WTC11 (cell line): ENCODE measurements around the gene CAT. TPM values are rescaled to one million over a fixed set of nuclear protein-coding genes. Genes with fewer than 3 reads are reported as not detected.

Experiments
- ATAC-seq: fragments of 200-7000 bp; cut with Tn5 transposase; 2 replicates; pipeline ENCODE4 v1.10.0; 2021; ENCODE audit warnings: mild to moderate bottlenecking, moderate library complexity
- CTCF ChIA-PET: fragments of 300-600 bp; sonication (Branson Sonifier 250); formaldehyde crosslinking; loops from one replicate; lab custom pipeline; 2021; ENCODE audit warnings: antibody characterized with exemption; lab: Charles Lee
- POLR2A ChIA-PET: fragments of 350-600 bp; sonication (Branson Sonifier 250); formaldehyde crosslinking; loops from one replicate; lab custom pipeline; 2021; ENCODE audit warnings: antibody characterized with exemption; lab: Charles Lee
- DNase-seq: peaks from one replicate; pipeline ENCODE4 v3.0.0; 2021; ENCODE audit warnings: low spot score
- H3K27ac Mint-ChIP-seq: 2 replicates; pipeline ENCODE4 v1.8.0; 2021; ENCODE audit warnings: mixed read lengths
- H3K27me3 Mint-ChIP-seq: 2 replicates; pipeline ENCODE4 v1.8.0; 2021; ENCODE audit warnings: low read depth, mild to moderate bottlenecking, moderate library complexity, mixed read lengths
- H3K36me3 Mint-ChIP-seq: 2 replicates; pipeline ENCODE4 v1.8.0; 2021; ENCODE audit warnings: mixed read lengths
- H3K4me1 Mint-ChIP-seq: 2 replicates; pipeline ENCODE4 v1.8.0; 2022; ENCODE audit warnings: mixed read lengths
- H3K4me3 Mint-ChIP-seq: 2 replicates; pipeline ENCODE4 v1.8.0; 2021; ENCODE audit warnings: mild to moderate bottlenecking, moderate library complexity, mixed read lengths
- H3K9me3 Mint-ChIP-seq: 2 replicates; pipeline ENCODE4 v1.8.0; 2021; ENCODE audit warnings: mixed read lengths
- ATF2 ChIP-seq: sonication (generic); formaldehyde crosslinking; IDR thresholded peaks from 2 replicates; pipeline ENCODE4 v1.8.1; 2022; ENCODE audit warnings: low read depth, missing genetic modification reagents, borderline replicate concordance
- ELF4 ChIP-seq: sonication (generic); formaldehyde crosslinking; IDR thresholded peaks from 2 replicates; pipeline ENCODE4 v1.8.1; 2022; ENCODE audit warnings: low read depth, mild to moderate bottlenecking, moderate library complexity, missing genetic modification reagents
- EMX1 ChIP-seq: fragments of 250-450 bp; sonication (Bioruptor Pico); IDR thresholded peaks from 2 replicates; pipeline ENCODE4 v1.8.0; 2021; ENCODE audit warnings: mild to moderate bottlenecking
- FOXJ3 ChIP-seq: sonication (generic); formaldehyde crosslinking; IDR thresholded peaks from 2 replicates; pipeline ENCODE4 v1.9.0; 2021; ENCODE audit warnings: missing genetic modification reagents, mild to moderate bottlenecking, borderline replicate concordance
- GRHL2 ChIP-seq: fragments of 250-450 bp; sonication (Bioruptor Pico); IDR thresholded peaks from 2 replicates; pipeline ENCODE4 v1.8.0; 2022; ENCODE audit warnings: mild to moderate bottlenecking, moderate library complexity; ENCODE audit not compliant: insufficient replicate concordance, severe bottlenecking
- JUN ChIP-seq: sonication (generic); formaldehyde crosslinking; IDR thresholded peaks from 2 replicates; pipeline ENCODE4 v1.8.0; 2023; ENCODE audit warnings: mild to moderate bottlenecking, missing genetic modification reagents
- NFATC4 ChIP-seq: fragments of 250-450 bp; sonication (Bioruptor Pico); IDR thresholded peaks from 2 replicates; pipeline ENCODE4 v1.9.0; 2021; ENCODE audit warnings: mild to moderate bottlenecking
- NFYB ChIP-seq: sonication (generic); formaldehyde crosslinking; conservative IDR thresholded peaks from 2 replicates; pipeline ENCODE4 v1.8.0; 2022; ENCODE audit warnings: low read depth, missing genetic modification reagents
- OVOL2 ChIP-seq: fragments of 250-450 bp; sonication (Bioruptor Pico); IDR thresholded peaks from 2 replicates; pipeline ENCODE4 v1.9.0; 2021; ENCODE audit warnings: mild to moderate bottlenecking, borderline replicate concordance
- PREB ChIP-seq: sonication (generic); formaldehyde crosslinking; IDR thresholded peaks from 2 replicates; pipeline ENCODE4 v1.8.1; 2022; ENCODE audit warnings: mild to moderate bottlenecking, missing genetic modification reagents, moderate library complexity, borderline replicate concordance
- RELA ChIP-seq: sonication (generic); formaldehyde crosslinking; IDR thresholded peaks from 2 replicates; pipeline ENCODE4 v1.8.1; 2022; ENCODE audit warnings: missing genetic modification reagents, mild to moderate bottlenecking, borderline replicate concordance
- SMAD4 ChIP-seq: sonication (generic); formaldehyde crosslinking; IDR thresholded peaks from 2 replicates; pipeline ENCODE4 v1.8.0; 2022; ENCODE audit warnings: mild to moderate bottlenecking, missing genetic modification reagents
- SP1 ChIP-seq: sonication (generic); formaldehyde crosslinking; conservative IDR thresholded peaks from 2 replicates; pipeline ENCODE4 v1.8.1; 2022; ENCODE audit warnings: missing genetic modification reagents
- ZNF532 ChIP-seq: fragments of 250-450 bp; sonication (Bioruptor Pico); IDR thresholded peaks from 2 replicates; pipeline ENCODE4 v1.9.0; 2021; ENCODE audit warnings: mild to moderate bottlenecking, borderline replicate concordance
- ZNF671 ChIP-seq: fragments of 250-450 bp; sonication (Bioruptor Pico); IDR thresholded peaks from 2 replicates; pipeline ENCODE4 v1.8.0; 2021; ENCODE audit warnings: mild to moderate bottlenecking
- total RNA-seq: library from RNA; stranded (reverse); gene quantifications from 3 replicates; pipeline ENCODE4 v1.2.3, GENCODE V29; 2021
- TF ChIP-seq, protein P1 (sequence below): sonication (generic); formaldehyde crosslinking; IDR thresholded peaks from 2 replicates; pipeline ENCODE4 v1.8.0; 2023; ENCODE audit warnings: missing genetic modification reagents
- TF ChIP-seq, protein P2 (sequence below): fragments of 250-450 bp; sonication (Bioruptor Pico); IDR thresholded peaks from 2 replicates; pipeline ENCODE4 v1.9.0; 2021; ENCODE audit warnings: mild to moderate bottlenecking

CAT gene
- total RNA-seq, 1 experiment from 2014 or later, result 9.3 TPM

- TF ChIP-seq, protein P1, sequence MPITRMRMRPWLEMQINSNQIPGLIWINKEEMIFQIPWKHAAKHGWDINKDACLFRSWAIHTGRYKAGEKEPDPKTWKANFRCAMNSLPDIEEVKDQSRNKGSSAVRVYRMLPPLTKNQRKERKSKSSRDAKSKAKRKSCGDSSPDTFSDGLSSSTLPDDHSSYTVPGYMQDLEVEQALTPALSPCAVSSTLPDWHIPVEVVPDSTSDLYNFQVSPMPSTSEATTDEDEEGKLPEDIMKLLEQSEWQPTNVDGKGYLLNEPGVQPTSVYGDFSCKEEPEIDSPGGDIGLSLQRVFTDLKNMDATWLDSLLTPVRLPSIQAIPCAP, result no peak
- no peak for TF ChIP-seq ZNF671 (CRISPR knock-in tag)
- no peak for TF ChIP-seq ZNF532 (CRISPR knock-in tag)
- TF ChIP-seq ELF4 (CRISPR knock-in tag), result no peak
Measured at GRCh38 chr11:34449013-34449412, 10.3 kb downstream of the CAT start (continued).

GRCh38 chr11:34451053-34451452, 12.3 kb downstream of the CAT start:
- no peak for DNase-seq
- H3K9me3 Mint-ChIP-seq, result no peaks in the 10 kb centered on the region
- peaks cover 1% of the 10 kb centered on the region; the same call in 1 of the 2 replicates for H3K27me3 Mint-ChIP-seq
- POLR2A ChIA-PET, result no interaction called here
- no peak overlapping the region for H3K27ac Mint-ChIP-seq
- CTCF ChIA-PET, result no interaction called here
- ATAC-seq, result no peak
- H3K4me3 Mint-ChIP-seq, result no peak overlapping the region
- peaks cover 10% of the 10 kb centered on the region for H3K36me3 Mint-ChIP-seq
- H3K4me1 Mint-ChIP-seq, result no peaks in the 10 kb centered on the region
- no peak for TF ChIP-seq PREB (CRISPR knock-in tag)
- no peak for TF ChIP-seq OVOL2 (CRISPR knock-in tag)

DNA sequence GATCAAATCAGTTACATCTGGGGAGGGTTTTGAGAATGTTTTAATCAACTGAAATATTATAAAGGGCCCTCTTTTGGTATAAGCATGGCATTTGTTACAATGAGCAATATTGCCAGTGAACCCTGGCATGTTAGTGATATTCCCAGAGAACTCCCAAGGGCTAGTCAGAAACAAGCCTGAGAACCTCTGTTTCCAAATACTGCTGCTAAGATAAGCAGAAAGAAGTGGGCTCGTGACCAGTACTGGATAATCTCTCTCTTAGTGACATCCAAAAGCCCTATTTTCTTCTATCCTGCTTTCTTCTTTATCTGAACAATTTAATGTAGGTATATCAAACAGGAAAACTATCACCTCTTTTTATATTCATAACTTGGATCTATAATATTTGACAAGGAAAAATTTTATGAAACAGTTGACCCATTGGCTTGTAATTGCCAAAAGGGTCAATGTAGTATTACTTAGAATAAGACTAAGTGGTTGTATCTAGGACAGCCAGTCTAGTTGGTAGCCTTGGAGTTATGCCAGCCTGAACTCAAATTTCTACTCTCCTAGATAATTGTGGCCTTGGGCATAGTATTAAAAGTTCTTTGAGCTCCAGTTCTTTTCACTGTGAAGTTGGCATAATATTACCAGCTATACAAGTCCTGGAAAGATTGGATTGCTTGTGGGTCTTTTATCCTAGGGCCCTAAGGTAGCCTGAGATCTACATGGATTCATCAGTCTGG, 15.7 kb downstream of the CAT start:
- peaks cover 8% of the 10 kb centered on the region for H3K4me1 Mint-ChIP-seq
- peaks cover 19% of the 10 kb centered on the region for H3K36me3 Mint-ChIP-seq
- TF ChIP-seq GRHL2 (CRISPR knock-in tag) (no peak), SMAD4 (no peak)
- no peak for DNase-seq
- H3K27me3 Mint-ChIP-seq, result no peaks in the 10 kb centered on the region
- ATAC-seq, result no peak
- POLR2A ChIA-PET, result interaction anchor here (0.5 kb wide), 1 partner anchor 13 kb away, joined by 3 read pairs; no protein-coding TSS in a partner anchor
- no peak overlapping the region for H3K4me3 Mint-ChIP-seq
- no peak overlapping the region for H3K27ac Mint-ChIP-seq
- H3K9me3 Mint-ChIP-seq, result no peaks in the 10 kb centered on the region
- CTCF ChIA-PET, result no interaction called here

DNA sequence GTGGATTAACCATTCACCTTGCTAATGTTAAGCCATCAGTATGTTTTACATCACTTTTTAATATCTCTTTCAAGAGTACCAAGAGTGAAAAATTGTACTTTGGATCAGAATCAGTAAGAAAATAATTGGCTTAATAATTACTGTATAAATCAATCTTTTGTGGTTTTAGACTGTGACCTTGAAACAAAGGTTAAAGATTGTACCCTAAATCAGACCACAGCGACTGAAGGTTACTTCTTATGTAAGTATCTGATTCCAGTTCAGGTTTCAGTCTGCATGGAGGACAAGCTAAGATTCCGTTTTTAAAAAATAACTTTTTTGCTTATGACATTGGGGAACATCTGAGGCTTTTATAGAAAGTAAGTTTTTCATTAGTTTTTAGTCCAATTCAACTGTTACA, 18.9 kb downstream of the CAT start:
- Mint-ChIP-seq H3K9me3 (no peaks in the 10 kb centered on the region), H3K27me3 (no peaks in the 10 kb centered on the region), H3K4me1 (peaks cover 8% of the 10 kb centered on the region), H3K36me3 (peaks cover 19% of the 10 kb centered on the region), H3K4me3 (no peak overlapping the region), H3K27ac (peak overlapping the region; percentile 26; the same call in 1 of the 2 replicates)
- ChIA-PET POLR2A (no interaction called here), CTCF (no interaction called here)
- DNase-seq (no peak), ATAC-seq (no peak)
- TF ChIP-seq JUN, result no peak
- no peak for TF ChIP-seq NFATC4 (CRISPR knock-in tag)
- no peak for TF ChIP-seq NFYB (CRISPR knock-in tag)
- TF ChIP-seq ATF2 (CRISPR knock-in tag), result no peak
- TF ChIP-seq FOXJ3 (CRISPR knock-in tag), result no peak
- TF ChIP-seq ELF4 (CRISPR knock-in tag), result no peak
- TF ChIP-seq SP1 (CRISPR knock-in tag), result no peak
- TF ChIP-seq, protein P2, sequence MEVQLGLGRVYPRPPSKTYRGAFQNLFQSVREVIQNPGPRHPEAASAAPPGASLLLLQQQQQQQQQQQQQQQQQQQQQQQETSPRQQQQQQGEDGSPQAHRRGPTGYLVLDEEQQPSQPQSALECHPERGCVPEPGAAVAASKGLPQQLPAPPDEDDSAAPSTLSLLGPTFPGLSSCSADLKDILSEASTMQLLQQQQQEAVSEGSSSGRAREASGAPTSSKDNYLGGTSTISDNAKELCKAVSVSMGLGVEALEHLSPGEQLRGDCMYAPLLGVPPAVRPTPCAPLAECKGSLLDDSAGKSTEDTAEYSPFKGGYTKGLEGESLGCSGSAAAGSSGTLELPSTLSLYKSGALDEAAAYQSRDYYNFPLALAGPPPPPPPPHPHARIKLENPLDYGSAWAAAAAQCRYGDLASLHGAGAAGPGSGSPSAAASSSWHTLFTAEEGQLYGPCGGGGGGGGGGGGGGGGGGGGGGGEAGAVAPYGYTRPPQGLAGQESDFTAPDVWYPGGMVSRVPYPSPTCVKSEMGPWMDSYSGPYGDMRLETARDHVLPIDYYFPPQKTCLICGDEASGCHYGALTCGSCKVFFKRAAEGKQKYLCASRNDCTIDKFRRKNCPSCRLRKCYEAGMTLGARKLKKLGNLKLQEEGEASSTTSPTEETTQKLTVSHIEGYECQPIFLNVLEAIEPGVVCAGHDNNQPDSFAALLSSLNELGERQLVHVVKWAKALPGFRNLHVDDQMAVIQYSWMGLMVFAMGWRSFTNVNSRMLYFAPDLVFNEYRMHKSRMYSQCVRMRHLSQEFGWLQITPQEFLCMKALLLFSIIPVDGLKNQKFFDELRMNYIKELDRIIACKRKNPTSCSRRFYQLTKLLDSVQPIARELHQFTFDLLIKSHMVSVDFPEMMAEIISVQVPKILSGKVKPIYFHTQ (CRISPR knock-in tag), result no peak
- no peak for TF ChIP-seq EMX1 (CRISPR knock-in tag)
- TF ChIP-seq RELA (CRISPR knock-in tag), result no peak
